NCI-H128 (cell line): ENCODE measurements around the gene PALM2AKAP2.
"Not testable (repeated sequence)": the region's sequence is repeated elsewhere in the genome, so short reads cannot be mapped to it uniquely, and the experiment has no call there.

Experiments used
- DNase-seq: peaks from one replicate; lab custom pipeline; 2025; ENCODE audit not compliant: unreplicated experiment; lab: John Stamatoyannopoulos, UW

Gene PALM2AKAP2

GRCh38 chr9:109802491-109802890 lies 22.5 kb downstream of the PALM2AKAP2 start:
- no peak for DNase-seq

GRCh38 chr9:109805050-109805449 lies 25.1 kb downstream of the PALM2AKAP2 start:
- no peak for DNase-seq

- no peak for DNase-seq
Measured at GRCh38 chr9:109806506-109807115, 26.6 kb downstream of the PALM2AKAP2 start.

GRCh38 chr9:109811876-109812275 lies 31.9 kb downstream of the PALM2AKAP2 start:
- DNase-seq: no peak

- no peak for DNase-seq
Measured at GRCh38 chr9:109812331-109812730, 32.3 kb downstream of the PALM2AKAP2 start.

- no peak for DNase-seq
Measured at GRCh38 chr9:109812818-109813281, 32.9 kb downstream of the PALM2AKAP2 start.

- no peak for DNase-seq
Measured at GRCh38 chr9:109813303-109813702, 33.3 kb downstream of the PALM2AKAP2 start.

- no peak for DNase-seq
Measured at GRCh38 chr9:109813829-109814228, 33.8 kb downstream of the PALM2AKAP2 start.

GRCh38 chr9:109815366-109815947 lies 35.5 kb downstream of the PALM2AKAP2 start:
- no peak for DNase-seq

GRCh38 chr9:109816490-109816889 lies 36.5 kb downstream of the PALM2AKAP2 start:
- no peak for DNase-seq

- DNase-seq: no peak
Measured at GRCh38 chr9:109817146-109817845, 37.3 kb downstream of the PALM2AKAP2 start.

- peak; percentile 57 for DNase-seq
Measured at GRCh38 chr9:109817846-109818472, 38.0 kb downstream of the PALM2AKAP2 start.

GRCh38 chr9:109821711-109822110 lies 41.7 kb downstream of the PALM2AKAP2 start:
- DNase-seq: no peak

GRCh38 chr9:109825383-109825782 lies 45.4 kb downstream of the PALM2AKAP2 start:
- DNase-seq: not testable (repeated sequence)

GRCh38 chr9:109826559-109826958 lies 46.6 kb downstream of the PALM2AKAP2 start:
- DNase-seq: no peak

- no peak for DNase-seq
Measured at GRCh38 chr9:109828254-109828653, 48.3 kb downstream of the PALM2AKAP2 start.
